WI38 (cell line): Measurements from ENCODE around the gene HMCN2.

Experiments
- H3K4me3 ChIP-seq: 2 replicates; pipeline ENCODE4 v1.5.1; 2011; ENCODE audit warnings: low read depth, mild to moderate bottlenecking, control low read depth, low read length
- TF ChIP-seq, protein P1 (sequence below): IDR thresholded peaks from 2 replicates; pipeline ENCODE4 v1.5.1; 2012; ENCODE audit warnings: low read depth, mild to moderate bottlenecking, control low read depth, low read length

HMCN2 gene

DNA sequence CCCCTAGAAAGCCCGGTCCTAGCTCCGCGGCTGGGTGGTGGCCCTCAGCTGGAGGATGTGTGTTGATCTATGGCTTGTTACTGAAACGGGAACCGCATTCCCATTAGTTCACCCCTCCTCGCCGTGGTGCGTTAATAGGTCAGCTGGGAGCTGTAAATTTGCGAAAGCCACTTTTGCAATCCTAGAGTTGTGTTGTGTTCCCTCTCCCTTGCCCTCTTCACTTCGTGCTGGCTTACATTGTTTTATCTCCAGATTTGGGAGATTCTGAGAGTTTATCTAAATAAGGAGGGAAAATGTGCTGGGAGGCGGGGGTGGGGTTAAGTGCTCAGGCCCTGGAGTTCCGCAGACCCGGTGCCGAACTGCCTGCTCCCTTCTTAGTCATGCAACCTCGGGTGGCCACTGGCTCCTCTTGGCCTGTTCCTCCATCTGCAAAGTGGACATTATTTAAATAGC lies 62.8 kb downstream of the HMCN2 start:
- H3K4me3 ChIP-seq = no peak overlapping the region

DNA sequence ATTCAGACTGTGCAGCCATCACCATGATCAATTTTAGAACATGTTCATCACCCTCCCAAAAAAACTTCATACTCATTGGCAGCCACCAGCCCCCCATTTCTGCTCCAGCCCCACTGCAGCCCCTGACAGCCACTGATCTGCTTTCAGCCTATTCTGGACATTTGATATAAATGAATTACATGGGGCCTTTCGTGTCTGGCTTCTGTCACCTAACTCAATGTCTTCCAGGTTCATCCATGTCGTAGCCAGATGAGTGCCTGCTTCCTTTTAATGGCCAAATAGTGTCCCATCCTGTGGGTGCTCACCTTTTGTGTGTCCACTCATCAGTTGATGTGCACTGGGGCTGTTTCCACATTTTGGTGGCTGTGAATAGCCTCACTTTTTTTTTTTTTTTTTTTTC lies 63.5 kb downstream of the HMCN2 start:
- TF ChIP-seq, protein P1, sequence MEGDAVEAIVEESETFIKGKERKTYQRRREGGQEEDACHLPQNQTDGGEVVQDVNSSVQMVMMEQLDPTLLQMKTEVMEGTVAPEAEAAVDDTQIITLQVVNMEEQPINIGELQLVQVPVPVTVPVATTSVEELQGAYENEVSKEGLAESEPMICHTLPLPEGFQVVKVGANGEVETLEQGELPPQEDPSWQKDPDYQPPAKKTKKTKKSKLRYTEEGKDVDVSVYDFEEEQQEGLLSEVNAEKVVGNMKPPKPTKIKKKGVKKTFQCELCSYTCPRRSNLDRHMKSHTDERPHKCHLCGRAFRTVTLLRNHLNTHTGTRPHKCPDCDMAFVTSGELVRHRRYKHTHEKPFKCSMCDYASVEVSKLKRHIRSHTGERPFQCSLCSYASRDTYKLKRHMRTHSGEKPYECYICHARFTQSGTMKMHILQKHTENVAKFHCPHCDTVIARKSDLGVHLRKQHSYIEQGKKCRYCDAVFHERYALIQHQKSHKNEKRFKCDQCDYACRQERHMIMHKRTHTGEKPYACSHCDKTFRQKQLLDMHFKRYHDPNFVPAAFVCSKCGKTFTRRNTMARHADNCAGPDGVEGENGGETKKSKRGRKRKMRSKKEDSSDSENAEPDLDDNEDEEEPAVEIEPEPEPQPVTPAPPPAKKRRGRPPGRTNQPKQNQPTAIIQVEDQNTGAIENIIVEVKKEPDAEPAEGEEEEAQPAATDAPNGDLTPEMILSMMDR = no peak
- H3K4me3 ChIP-seq = no peak overlapping the region

More for the DNA sequence above, 62.8 kb downstream of the HMCN2 start:
- TF ChIP-seq, protein P1 = no peak

DNA sequence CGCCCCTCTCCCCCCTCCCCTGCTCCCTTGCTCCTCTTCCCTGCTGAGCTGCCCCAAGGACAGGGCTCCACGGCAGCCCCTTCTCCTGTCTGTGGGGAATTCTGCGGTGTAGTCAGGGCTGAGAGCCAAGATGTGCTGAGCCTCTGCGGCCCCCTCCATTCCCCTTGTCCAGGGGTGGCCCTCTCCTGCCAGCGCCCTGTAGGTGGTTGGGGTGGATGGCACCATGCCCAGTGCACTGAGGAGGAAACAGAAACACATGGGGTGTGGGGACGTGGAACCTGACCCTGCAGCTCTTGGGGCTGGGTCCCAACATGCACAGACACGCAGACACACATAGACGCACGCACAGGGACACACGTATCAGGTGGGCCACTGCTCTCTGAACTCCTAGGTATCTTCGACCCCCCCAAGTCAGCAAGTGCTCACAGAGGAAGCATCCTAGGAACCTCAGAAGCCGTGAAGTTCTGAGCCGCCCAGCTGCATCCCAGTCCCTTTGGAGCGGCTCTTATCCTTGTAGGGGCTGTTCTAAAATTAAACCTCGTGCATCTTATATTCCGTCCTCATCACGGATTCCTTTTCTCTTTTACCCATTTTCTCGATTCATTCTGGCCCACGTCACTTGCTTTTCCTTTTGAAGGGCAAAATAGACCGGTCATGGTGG lies 64.8 kb downstream of the HMCN2 start:
- TF ChIP-seq, protein P1 = no peak

DNA sequence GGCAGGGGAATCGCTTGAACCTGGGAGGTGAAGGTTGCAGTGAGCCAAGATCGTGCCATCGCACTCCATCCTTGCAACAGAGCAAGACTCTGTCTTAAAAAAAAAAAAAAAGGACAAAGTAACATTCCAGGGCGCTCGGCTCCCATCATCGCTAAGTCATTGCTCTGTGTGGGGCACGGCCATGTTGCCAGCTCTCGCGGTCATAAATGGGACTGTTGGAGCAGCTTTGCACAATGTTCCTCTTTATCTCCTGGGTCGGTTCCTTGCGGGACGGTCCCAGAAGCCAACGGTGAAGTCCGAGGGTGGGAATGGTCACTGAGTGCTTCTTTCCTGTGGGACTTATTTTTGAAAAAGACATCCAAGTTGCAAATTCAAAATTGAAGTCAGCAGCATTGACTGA lies 65.5 kb downstream of the HMCN2 start:
- H3K4me3 ChIP-seq = no peak overlapping the region
- TF ChIP-seq, protein P1 = no peak

More for the DNA sequence above, 64.8 kb downstream of the HMCN2 start:
- no peak overlapping the region for H3K4me3 ChIP-seq

- no peak overlapping the region for H3K4me3 ChIP-seq
- TF ChIP-seq, protein P1 = no peak
Observed at GRCh38 chr9:130331573-130331972, 66.0 kb downstream of the HMCN2 start.

GRCh38 chr9:130332384-130332926 lies 66.9 kb downstream of the HMCN2 start:
- TF ChIP-seq, protein P1 = no peak
- H3K4me3 ChIP-seq = no peak overlapping the region

DNA sequence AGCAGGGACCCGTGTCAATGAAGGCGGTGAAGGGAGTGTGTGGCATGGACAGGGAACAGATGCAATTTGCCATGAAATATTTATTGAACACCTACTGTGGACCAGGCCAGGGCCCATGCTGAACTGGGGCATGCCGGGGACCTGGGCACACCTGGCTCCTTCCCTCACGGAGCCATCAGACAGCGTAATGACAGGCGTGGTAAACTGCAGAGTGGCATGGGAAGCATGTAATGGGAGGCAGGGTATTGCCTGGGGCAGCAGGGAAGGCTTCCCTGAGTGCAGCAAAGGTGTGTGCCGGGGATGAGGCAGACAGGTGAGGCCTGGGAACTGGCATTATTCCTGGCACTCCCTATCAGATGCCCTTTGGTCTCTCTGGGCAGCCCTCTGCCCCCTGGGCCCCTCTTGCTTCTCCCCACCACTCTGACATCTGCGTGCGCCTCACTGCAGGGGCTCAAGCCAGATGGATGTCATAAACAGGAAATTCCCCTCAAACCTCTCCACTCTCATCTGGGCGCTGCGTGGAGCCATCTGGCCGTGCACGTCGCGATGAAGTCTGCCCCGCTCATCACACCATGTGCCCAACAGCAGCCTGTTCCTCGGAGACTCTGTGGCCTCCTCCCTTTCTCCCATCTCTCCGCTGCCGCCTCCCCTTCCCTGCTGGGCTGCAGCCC lies 67.6 kb downstream of the HMCN2 start:
- H3K4me3 ChIP-seq = no peak overlapping the region
- TF ChIP-seq, protein P1 = no peak
